ENCODE data around the gene ZDHHC14. TPM values are rescaled to one million over a fixed set of nuclear protein-coding genes. Genes with fewer than 3 reads are reported as not detected.

The ZDHHC14 gene
- total and polyA plus RNA-seq, 2 experiments from 2014 or later: 3.0 to 7.4 TPM

- Histone ChIP-seq H3K27me3 (ENCODE audit: insufficient read depth) (no peaks in the 10 kb centered on the region), H3K27ac (ENCODE audit: low read depth) (no peak overlapping the region), H3K4me3 (no peak overlapping the region), H4K20me1 (replicated peaks; ENCODE audit: insufficient read depth) (no peaks in the 10 kb centered on the region), H3K79me2 (replicated peaks; ENCODE audit: insufficient read depth) (no peaks in the 10 kb centered on the region), H3K4me2 (no peak overlapping the region), H3K4me1 (ENCODE audit: insufficient read depth) (peaks cover 12% of the 10 kb centered on the region), H3K9me2 (ENCODE audit: insufficient read depth) (no peaks in the 10 kb centered on the region), H3K36me3 (ENCODE audit: insufficient read depth) (no peaks in the 10 kb centered on the region), H2AFZ (no peak overlapping the region), H3F3A (replicated peaks; ENCODE audit: low read depth) (no peaks in the 10 kb centered on the region)
- ATAC-seq (no peak), DNase-seq (ENCODE audit: low spot score) (no peak)
- H3K27me3 Mint-ChIP-seq (ENCODE audit: insufficient read depth, low read depth, poor library complexity): peaks cover 3% of the 10 kb centered on the region
- H3K36me3 Mint-ChIP-seq (ENCODE audit: low read depth): no peaks in the 10 kb centered on the region
- peaks cover 10% of the 10 kb centered on the region for H3K4me1 Mint-ChIP-seq
- no peak overlapping the region for H3K4me3 Mint-ChIP-seq
- no peak for TF ChIP-seq NANOG (IDR thresholded peaks at IDR 0.05; ENCODE audit: borderline replicate concordance)
- no peak for TF ChIP-seq EZH2phosphoT487 (IDR thresholded peaks at IDR 0.05; ENCODE audit: unreplicated experiment)
- no peak for TF ChIP-seq ZNF331 (CRISPR knock-in tag; IDR thresholded peaks at IDR 0.05; ENCODE audit: low read depth)
- no peak for TF ChIP-seq ZNF114 (CRISPR knock-in tag; IDR thresholded peaks at IDR 0.05)
- no peak for TF ChIP-seq ETS1 (IDR thresholded peaks at IDR 0.05)
- no peak for TF ChIP-seq POLR2AphosphoS5 (IDR thresholded peaks at IDR 0.05; ENCODE audit: low read depth)
- no peak for TF ChIP-seq CREB1 (CRISPR knock-in tag; IDR thresholded peaks at IDR 0.05; ENCODE audit: low read depth)
- TF ChIP-seq EZH2 (IDR thresholded peaks at IDR 0.05; ENCODE audit: low read depth, unreplicated experiment): no peak
- no peak for TF ChIP-seq CTCF (conservative IDR thresholded peaks at IDR 0.05; ENCODE audit: low read depth in 2 of 2)
- TF ChIP-seq STAT1 (IDR thresholded peaks at IDR 0.05; ENCODE audit: unreplicated experiment): no peak
- TF ChIP-seq JUNB (IDR thresholded peaks at IDR 0.05; ENCODE audit: unreplicated experiment): no peak
- H3K9me3 Mint-ChIP-seq: no peaks in the 10 kb centered on the region
- H3K27ac Mint-ChIP-seq: no peak overlapping the region
Measured at GRCh38 chr6:157469378-157469777, 88.4 kb downstream of the ZDHHC14 start.

- H3K4me2 ChIP-seq: no peak overlapping the region
- no peaks in the 10 kb centered on the region for H3K9me2 ChIP-seq (ENCODE audit: insufficient read depth)
- Mint-ChIP-seq H3K4me3 (no peak overlapping the region), H3K4me1 (no peaks in the 10 kb centered on the region; the same call in 2 of the 3 replicates), H3K36me3 (ENCODE audit: low read depth) (no peaks in the 10 kb centered on the region), H3K9me3 (no peaks in the 10 kb centered on the region), H3K27ac (no peak overlapping the region), H3K27me3 (ENCODE audit: insufficient read depth, low read depth, poor library complexity) (peaks cover 3% of the 10 kb centered on the region)
- no peak overlapping the region for H3K4me3 ChIP-seq
- DNase-seq (ENCODE audit: low spot score) (no peak), ATAC-seq (no peak)
- no peaks in the 10 kb centered on the region for H3K4me1 ChIP-seq (ENCODE audit: insufficient read depth)
- no peaks in the 10 kb centered on the region for H3K27me3 ChIP-seq (ENCODE audit: insufficient read depth)
- no peak overlapping the region for H3K27ac ChIP-seq (ENCODE audit: low read depth)
- no peaks in the 10 kb centered on the region for H3K36me3 ChIP-seq (ENCODE audit: insufficient read depth)
- no peaks in the 10 kb centered on the region for H4K20me1 ChIP-seq (replicated peaks; ENCODE audit: insufficient read depth)
- no peaks in the 10 kb centered on the region for H3K79me2 ChIP-seq (replicated peaks; ENCODE audit: insufficient read depth)
- no peak overlapping the region for H2AFZ ChIP-seq
- no peaks in the 10 kb centered on the region for H3F3A ChIP-seq (replicated peaks; ENCODE audit: low read depth)
- TF ChIP-seq ETS1 (IDR thresholded peaks at IDR 0.05) (no peak), ZNF331 (CRISPR knock-in tag; IDR thresholded peaks at IDR 0.05; ENCODE audit: low read depth) (no peak), CREB1 (CRISPR knock-in tag; IDR thresholded peaks at IDR 0.05; ENCODE audit: low read depth) (no peak), REST (IDR thresholded peaks at IDR 0.05; ENCODE audit: unreplicated experiment) (no peak), NANOG (IDR thresholded peaks at IDR 0.05; ENCODE audit: borderline replicate concordance) (no peak), STAT1 (IDR thresholded peaks at IDR 0.05; ENCODE audit: unreplicated experiment) (no peak), EZH2 (IDR thresholded peaks at IDR 0.05; ENCODE audit: low read depth, unreplicated experiment) (no peak)
Measured at GRCh38 chr6:157471077-157471686, 90.2 kb downstream of the ZDHHC14 start.
